OCI-LY1 (cell line): ENCODE data around the gene MOCS2.

Experiments
- H2AFZ ChIP-seq: fragments of 200-600 bp; sonication (generic), shearing (Covaris generic); 2 replicates; pipeline ENCODE4 v1.6.0; 2014; ENCODE audit warnings: antibody characterized with exemption, mild to moderate bottlenecking, low read length
- H3F3A ChIP-seq: fragments of 200-600 bp; sonication (generic), shearing (Covaris generic); 2 replicates; pipeline ENCODE4 v1.6.0; 2014; ENCODE audit warnings: mild to moderate bottlenecking, antibody characterized with exemption, low read length, moderate library complexity; ENCODE audit not compliant: insufficient read depth
- H3K27ac ChIP-seq: fragments of 200-600 bp; sonication (generic); 2 replicates; pipeline ENCODE4 v1.5.1; 2014; ENCODE audit warnings: low read length, mixed run types, mild to moderate bottlenecking, low read depth; ENCODE audit not compliant: poor library complexity, severe bottlenecking
- H3K27me3 ChIP-seq: fragments of 200-600 bp; sonication (generic); 2 replicates; pipeline ENCODE4 v1.6.0; 2014; ENCODE audit warnings: antibody characterized with exemption, mild to moderate bottlenecking, low read length, moderate library complexity; ENCODE audit not compliant: insufficient read depth
- H3K36me3 ChIP-seq: fragments of 200-600 bp; sonication (generic); 2 replicates; pipeline ENCODE4 v1.6.1; 2014; ENCODE audit warnings: mild to moderate bottlenecking, antibody characterized with exemption, low read length, moderate library complexity, mixed read lengths; ENCODE audit not compliant: insufficient read depth
- H3K4me1 ChIP-seq: fragments of 200-600 bp; sonication (generic); 2 replicates; pipeline ENCODE4 v1.5.1; 2014; ENCODE audit warnings: mild to moderate bottlenecking, low read length, moderate library complexity; ENCODE audit not compliant: insufficient read depth, severe bottlenecking
- H3K4me2 ChIP-seq: fragments of 200-600 bp; sonication (generic), shearing (Covaris generic); 2 replicates; pipeline ENCODE4 v1.6.1; 2014; ENCODE audit warnings: low read length
- H3K4me3 ChIP-seq: fragments of 200-600 bp; sonication (generic); 2 replicates; pipeline ENCODE4 v1.5.1; 2014; ENCODE audit warnings: low read length, low read depth, mild to moderate bottlenecking, mixed read lengths; ENCODE audit not compliant: poor library complexity, severe bottlenecking
- H3K79me2 ChIP-seq: fragments of 200-600 bp; shearing (Covaris generic); 2 replicates; pipeline ENCODE4 v1.6.1; 2016; ENCODE audit warnings: mixed run types, low read length, mixed read lengths; ENCODE audit not compliant: insufficient read depth
- H3K9ac ChIP-seq: fragments of 200-600 bp; sonication (generic), shearing (Covaris generic); 2 replicates; pipeline ENCODE4 v1.6.1; 2014; ENCODE audit warnings: mild to moderate bottlenecking, low read length, mixed read lengths
- H3K9me2 ChIP-seq: fragments of 200-600 bp; sonication (generic), shearing (Covaris generic); 2 replicates; pipeline ENCODE4 v1.6.1; 2014; ENCODE audit warnings: low read depth, mild to moderate bottlenecking, low read length, mixed read lengths
- H3K9me3 ChIP-seq: fragments of 200-600 bp; shearing (Covaris generic); 2 replicates; pipeline ENCODE4 v1.6.1; 2014; ENCODE audit warnings: low read length, mixed read lengths
- H4K20me1 ChIP-seq: fragments of 200-600 bp; sonication (generic), shearing (Covaris generic); 2 replicates; pipeline ENCODE4 v1.6.0; 2016; ENCODE audit warnings: mild to moderate bottlenecking, low read length; ENCODE audit not compliant: insufficient read depth
- EZH2 ChIP-seq: fragments of 200-600 bp; sonication (generic), shearing (Covaris generic); IDR thresholded peaks from 2 replicates; pipeline ENCODE4 v1.8.0; 2017; ENCODE audit warnings: borderline replicate concordance, mixed run types, mild to moderate bottlenecking, antibody characterized with exemption, low read length, moderate library complexity, mixed read lengths
- TF ChIP-seq, protein P1 (sequence below): fragments of 200-600 bp; sonication (generic), shearing (Covaris generic); IDR thresholded peaks from 2 replicates; pipeline ENCODE4 v1.5.1; 2017; ENCODE audit warnings: mild to moderate bottlenecking, antibody characterized with exemption, low read length, moderate library complexity, mixed read lengths

The MOCS2 gene

DNA sequence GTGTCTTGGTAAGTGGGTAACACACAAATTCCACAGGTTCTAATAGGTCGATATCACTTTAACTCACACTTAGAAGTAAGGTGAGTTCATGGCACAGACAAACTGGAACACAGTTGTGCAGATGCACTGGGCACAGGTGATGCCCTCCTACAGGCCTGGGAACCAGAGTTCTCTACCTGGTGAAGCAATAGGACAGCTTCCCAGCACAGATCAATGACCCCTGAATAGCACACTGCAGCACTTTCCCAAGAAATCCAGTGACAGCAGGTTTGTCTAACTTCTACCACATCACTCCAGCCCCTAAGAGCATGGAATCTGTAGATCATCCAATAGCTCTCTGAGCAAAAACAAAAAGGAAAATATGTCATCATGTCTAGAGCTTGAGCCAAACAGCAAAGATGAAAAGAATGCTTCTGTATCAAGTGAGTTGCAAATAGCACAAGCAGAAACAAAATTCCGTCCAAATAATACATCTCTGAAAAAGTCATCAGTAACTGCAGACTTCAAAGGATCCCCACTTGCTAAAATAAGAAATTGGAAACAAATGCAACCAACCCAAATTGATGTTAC is 33.5 kb downstream of the MOCS2 start:
- no peaks in the 10 kb centered on the region; the same call in 1 of the 2 replicates for H3K27me3 ChIP-seq
- H3K79me2 ChIP-seq = no peaks in the 10 kb centered on the region
- no peaks in the 10 kb centered on the region for H3K4me1 ChIP-seq
- no peak overlapping the region for H3K9ac ChIP-seq
- no peaks in the 10 kb centered on the region for H3F3A ChIP-seq
- H2AFZ ChIP-seq = no peak overlapping the region
- H3K36me3 ChIP-seq = no peaks in the 10 kb centered on the region
- H3K4me3 ChIP-seq = no peak overlapping the region
- no peaks in the 10 kb centered on the region for H4K20me1 ChIP-seq
- no peaks in the 10 kb centered on the region for H3K9me3 ChIP-seq
- TF ChIP-seq, protein P1, sequence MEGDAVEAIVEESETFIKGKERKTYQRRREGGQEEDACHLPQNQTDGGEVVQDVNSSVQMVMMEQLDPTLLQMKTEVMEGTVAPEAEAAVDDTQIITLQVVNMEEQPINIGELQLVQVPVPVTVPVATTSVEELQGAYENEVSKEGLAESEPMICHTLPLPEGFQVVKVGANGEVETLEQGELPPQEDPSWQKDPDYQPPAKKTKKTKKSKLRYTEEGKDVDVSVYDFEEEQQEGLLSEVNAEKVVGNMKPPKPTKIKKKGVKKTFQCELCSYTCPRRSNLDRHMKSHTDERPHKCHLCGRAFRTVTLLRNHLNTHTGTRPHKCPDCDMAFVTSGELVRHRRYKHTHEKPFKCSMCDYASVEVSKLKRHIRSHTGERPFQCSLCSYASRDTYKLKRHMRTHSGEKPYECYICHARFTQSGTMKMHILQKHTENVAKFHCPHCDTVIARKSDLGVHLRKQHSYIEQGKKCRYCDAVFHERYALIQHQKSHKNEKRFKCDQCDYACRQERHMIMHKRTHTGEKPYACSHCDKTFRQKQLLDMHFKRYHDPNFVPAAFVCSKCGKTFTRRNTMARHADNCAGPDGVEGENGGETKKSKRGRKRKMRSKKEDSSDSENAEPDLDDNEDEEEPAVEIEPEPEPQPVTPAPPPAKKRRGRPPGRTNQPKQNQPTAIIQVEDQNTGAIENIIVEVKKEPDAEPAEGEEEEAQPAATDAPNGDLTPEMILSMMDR = no peak
- TF ChIP-seq EZH2 = no peak
- H3K4me2 ChIP-seq = no peak overlapping the region
- H3K9me2 ChIP-seq = no peaks in the 10 kb centered on the region
- H3K27ac ChIP-seq = no peak overlapping the region

DNA sequence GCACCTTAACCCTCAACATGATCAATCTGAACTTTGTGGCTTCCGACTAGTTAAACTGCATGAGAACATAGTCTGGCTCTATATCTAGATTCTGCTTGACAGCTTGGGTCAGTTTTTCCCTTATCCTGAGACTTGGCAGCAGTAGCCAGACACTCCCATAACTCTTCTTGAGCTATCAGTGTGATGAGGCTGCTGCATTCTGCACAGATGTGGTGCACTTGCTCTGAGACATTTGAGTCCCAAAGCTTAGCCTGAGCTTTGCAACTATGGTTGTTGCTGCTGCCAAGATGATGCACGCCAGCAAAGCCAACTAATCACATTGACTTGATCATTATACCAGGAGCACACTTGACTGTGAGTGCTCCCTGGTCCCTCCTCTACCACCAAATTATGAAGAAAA is 36.2 kb downstream of the MOCS2 start:
- TF ChIP-seq EZH2 = no peak
- TF ChIP-seq, protein P1 = no peak
- H3K9me3 ChIP-seq = no peaks in the 10 kb centered on the region

DNA sequence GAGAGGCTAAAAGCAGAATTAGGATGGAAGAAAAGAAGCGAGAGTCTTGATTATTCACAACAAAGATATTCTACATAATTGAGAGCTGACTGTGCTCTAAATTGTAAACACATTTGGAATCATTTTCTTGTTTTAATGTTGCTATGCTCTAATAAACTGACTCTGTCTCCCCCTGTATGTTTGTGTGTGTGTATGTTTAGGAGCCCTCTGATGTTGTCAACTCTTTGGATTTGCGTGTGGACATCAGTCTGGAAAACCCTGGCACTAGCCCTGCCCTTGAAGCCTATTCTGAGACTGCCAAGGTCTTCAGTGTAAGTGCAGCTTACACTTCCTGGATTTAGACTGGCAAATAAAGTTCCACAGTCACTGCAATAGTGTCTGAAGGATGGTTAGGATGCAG is 37.8 kb downstream of the MOCS2 start:
- no peak for TF ChIP-seq EZH2
- TF ChIP-seq, protein P1 = no peak
- H3K27ac ChIP-seq = no peak overlapping the region
- H3K9me2 ChIP-seq = no peaks in the 10 kb centered on the region
- H3K36me3 ChIP-seq = no peaks in the 10 kb centered on the region
- H4K20me1 ChIP-seq = no peaks in the 10 kb centered on the region
- no peak overlapping the region for H2AFZ ChIP-seq
- H3K79me2 ChIP-seq = no peaks in the 10 kb centered on the region
- no peaks in the 10 kb centered on the region for H3K4me1 ChIP-seq
- no peaks in the 10 kb centered on the region; the same call in 1 of the 2 replicates for H3K27me3 ChIP-seq
- no peak overlapping the region for H3K9ac ChIP-seq
- no peaks in the 10 kb centered on the region for H3K9me3 ChIP-seq
- H3F3A ChIP-seq = no peaks in the 10 kb centered on the region
- no peak overlapping the region for H3K4me2 ChIP-seq
- no peak overlapping the region for H3K4me3 ChIP-seq

More for the DNA sequence above, 36.2 kb downstream of the MOCS2 start:
- Histone ChIP-seq H3K4me3 (no peak overlapping the region), H3K9me2 (no peaks in the 10 kb centered on the region), H3K27ac (no peak overlapping the region), H3K79me2 (no peaks in the 10 kb centered on the region), H3K27me3 (no peaks in the 10 kb centered on the region; the same call in 1 of the 2 replicates), H3K4me1 (no peaks in the 10 kb centered on the region), H3F3A (no peaks in the 10 kb centered on the region), H4K20me1 (no peaks in the 10 kb centered on the region), H2AFZ (no peak overlapping the region), H3K4me2 (no peak overlapping the region), H3K36me3 (no peaks in the 10 kb centered on the region), H3K9ac (no peak overlapping the region)
